Neutrophil (primary cell): ENCODE data around the gene CERT1.
A peak's percentile ranks its signal among the peaks of the same experiment; 100 is the strongest.
"Not testable (repeated sequence)": the region's sequence is repeated elsewhere in the genome, so short reads cannot be mapped to it uniquely, and the experiment has no call there.

Source experiments
- H3K27ac ChIP-seq: fragments of 200-600 bp; sonication (generic); 2 replicates; pipeline ENCODE4 v1.5.1; 2016; ENCODE audit warnings: mild to moderate bottlenecking, moderate library complexity
- H3K27me3 ChIP-seq: fragments of 200-600 bp; sonication (generic); 2 replicates; pipeline ENCODE4 v1.6.0; 2016; ENCODE audit warnings: mild to moderate bottlenecking
- H3K36me3 ChIP-seq: fragments of 200-600 bp; sonication (generic); 2 replicates; pipeline ENCODE4 v1.5.1; 2017
- H3K4me1 ChIP-seq, 2 experiments: fragments of 200-600 bp in 1 of 2; sonication (generic) in 1 of 2; 1 replicate in 1 of 2; 2 replicates in 1 of 2; pipeline versions ENCODE4 v1.5.1 to v1.6.1; 2013 to 2016; ENCODE audit warnings: low read depth in 1 of 2, low read length in 1 of 2, mild to moderate bottlenecking in 1 of 2, moderate library complexity in 1 of 2; ENCODE audit not compliant: control insufficient read depth in 1 of 2, insufficient read depth in 1 of 2
- H3K4me3 ChIP-seq, 2 experiments: fragments of 200-600 bp in 1 of 2; sonication (generic) in 1 of 2; 1 replicate in 1 of 2; 2 replicates in 1 of 2; pipeline ENCODE4 v1.5.1; 2013 to 2016; ENCODE audit warnings: low read depth in 1 of 2, low read length in 1 of 2, mild to moderate bottlenecking in 1 of 2, moderate library complexity in 1 of 2
- H3K9me3 ChIP-seq: fragments of 200-600 bp; sonication (generic); 2 replicates; pipeline ENCODE4 v1.5.1; 2016
- CTCF ChIP-seq: fragments of 200-600 bp; sonication (generic); IDR thresholded peaks from 2 replicates; pipeline ENCODE4 v1.5.1; 2016; ENCODE audit warnings: antibody characterized with exemption

The CERT1 gene

GRCh38 chr5:75511435-75512382, at the start of gene CERT1, which contains the start of gene POLK:
Gene CERT1, minus strand, starts transcription at chr5:75511629. Its CDS starts 422 bp downstream, at chr5:75511207.
Gene POLK, plus strand, starts transcription at chr5:75511891.
- H3K27ac ChIP-seq: peak within 1 kb of the TSS; percentile 92
- H3K4me1 ChIP-seq: peaks cover 48 to 51% of the 10 kb centered on the region in 2 experiments

GRCh38 chr5:75560655-75561054, 49.2 kb upstream of the CERT1 start:
- H3K4me1 ChIP-seq: peaks cover 23 to 30% of the 10 kb centered on the region in 2 experiments
- H3K27ac ChIP-seq, H3K4me3 ChIP-seq, H3K9me3 ChIP-seq, H3K27me3 ChIP-seq, H3K36me3 ChIP-seq: not testable (repeated sequence)

More at GRCh38 chr5:75511435-75512382, at the start of gene CERT1, which contains the start of gene POLK:
- TF ChIP-seq CTCF: peak; percentile 37
- Histone ChIP-seq H3K27me3 (no peaks in the 10 kb centered on the region), H3K9me3 (no peaks in the 10 kb centered on the region), H3K36me3 (no peaks in the 10 kb centered on the region), H3K4me3 (peak within 1 kb of the TSS; percentile 64 to 81)

GRCh38 chr5:75558981-75559632, 47.7 kb upstream of the CERT1 start:
- H3K9me3 ChIP-seq: no peaks in the 10 kb centered on the region
- no peak overlapping the region for H3K4me3 ChIP-seq
- peaks cover 3% of the 10 kb centered on the region for H3K36me3 ChIP-seq

GRCh38 chr5:75558221-75558620, 46.8 kb upstream of the CERT1 start:
- H3K9me3 ChIP-seq: no peaks in the 10 kb centered on the region
- H3K4me3 ChIP-seq: no peak overlapping the region
- peaks cover 23 to 30% of the 10 kb centered on the region in 2 experiments for H3K4me1 ChIP-seq
- no peaks in the 10 kb centered on the region for H3K27me3 ChIP-seq
- no peak for TF ChIP-seq CTCF
- peaks cover 5% of the 10 kb centered on the region for H3K36me3 ChIP-seq
- peak overlapping the region; percentile 74 for H3K27ac ChIP-seq

More at GRCh38 chr5:75558981-75559632, 47.7 kb upstream of the CERT1 start:
- no peak for TF ChIP-seq CTCF
- H3K4me1 ChIP-seq: peaks cover 23 to 30% of the 10 kb centered on the region in 2 experiments
- H3K27me3 ChIP-seq: no peaks in the 10 kb centered on the region
- H3K27ac ChIP-seq: peak overlapping the region; percentile 74

GRCh38 chr5:75553358-75553757, 41.9 kb upstream of the CERT1 start:
- peaks cover 15% of the 10 kb centered on the region for H3K36me3 ChIP-seq
- no peaks in the 10 kb centered on the region for H3K9me3 ChIP-seq
- no peak for TF ChIP-seq CTCF
- no peaks in the 10 kb centered on the region for H3K27me3 ChIP-seq
- no peak overlapping the region for H3K27ac ChIP-seq
- peaks cover 13% of the 10 kb centered on the region in 2 experiments for H3K4me1 ChIP-seq
- no peak overlapping the region for H3K4me3 ChIP-seq
